GM12878 (cell line): ENCODE results near the gene TMEM255B. TPM values are rescaled to one million over a fixed set of nuclear protein-coding genes. Genes with fewer than 3 reads are reported as not detected.

Experiments
- ATAC-seq: fragments of 200-7000 bp; cut with Tn5 transposase; 3 replicates; pipeline ENCODE4 v1.9.1; 2020; ENCODE audit warnings: mild to moderate bottlenecking, moderate library complexity
- BruUV-seq: library from RNA; stranded (reverse); fragments of 400-500 nt; replicated peaks from 2 replicates; lab custom pipeline; 2021; lab: Mats Ljungman, UMichigan
- CTCF ChIA-PET: fragments of 300-600 bp; sonication (Branson Sonifier 250); formaldehyde crosslinking; extraction: SDS; loops from one replicate; lab custom pipeline; 2021; ENCODE audit warnings: inconsistent platforms; lab: Yijun Ruan, JAX
- POLR2A ChIA-PET: fragments of 350-600 bp; formaldehyde crosslinking; extraction: SDS; loops from one replicate; lab custom pipeline; 2021; ENCODE audit warnings: inconsistent platforms; lab: Charles Lee
- RAD21 ChIA-PET: fragments of 300-600 bp; sonication (Branson Sonifier 250); formaldehyde crosslinking; loops from one replicate; lab custom pipeline; 2023; ENCODE audit warnings: antibody characterized with exemption; ENCODE audit not compliant: unreplicated experiment; lab: Charles Lee
- SMC1A ChIA-PET: fragments of 300-600 bp; sonication (Branson Sonifier 250); formaldehyde crosslinking; loops from one replicate; lab custom pipeline; 2023; ENCODE audit not compliant: unreplicated experiment, uncharacterized antibody; lab: Charles Lee
- DNase-seq: peaks from one replicate; pipeline ENCODE4 v3.0.0-alpha.2; 2011; ENCODE audit warnings: low read depth, low spot score
- FAIRE-seq: peaks from 3 replicates; lab custom pipeline; 2011; peaks lifted over from hg19 to GRCh38; lab: Jason Lieb, UNC
- H2AFZ ChIP-seq: 2 replicates; pipeline ENCODE4 v1.6.0; 2011; ENCODE audit warnings: low read depth, low read length, control low read depth; ENCODE audit not compliant: control insufficient read depth
- H3K27ac ChIP-seq: 2 replicates; pipeline ENCODE4 v1.5.1; 2011; ENCODE audit warnings: control low read depth; ENCODE audit not compliant: control insufficient read depth, insufficient read depth
- H3K27me3 ChIP-seq, 2 experiments: replicated peaks in 1 of 2; 2 replicates each; pipeline versions ENCODE4 v1.6.0 to v1.6.1; 2011; ENCODE audit warnings: low read length in 1 of 2; ENCODE audit not compliant: control insufficient read depth in 2 of 2, insufficient read depth in 2 of 2
- H3K36me3 ChIP-seq, 2 experiments: 2 replicates each; pipeline ENCODE4 v1.5.1; 2011; ENCODE audit warnings: low read length in 1 of 2; ENCODE audit not compliant: control insufficient read depth in 2 of 2, insufficient read depth in 2 of 2
- H3K4me1 ChIP-seq: 2 replicates; pipeline ENCODE4 v1.6.1; 2011; ENCODE audit warnings: mild to moderate bottlenecking, low read length, moderate library complexity, mixed read lengths; ENCODE audit not compliant: control insufficient read depth, insufficient read depth
- H3K4me2 ChIP-seq: 2 replicates; pipeline ENCODE4 v1.6.0; 2011; ENCODE audit warnings: control low read depth; ENCODE audit not compliant: control insufficient read depth, insufficient read depth
- H3K4me3 ChIP-seq: fragments of 200-600 bp; sonication (generic); 2 replicates; pipeline ENCODE4 v1.5.1; 2016
- H3K79me2 ChIP-seq: 2 replicates; pipeline ENCODE4 v1.6.0; 2011; ENCODE audit warnings: low read length; ENCODE audit not compliant: control insufficient read depth, insufficient read depth
- H3K9ac ChIP-seq: 2 replicates; pipeline ENCODE4 v1.8.0; 2011; ENCODE audit warnings: low read length, control low read depth, mixed read lengths; ENCODE audit not compliant: control insufficient read depth, insufficient read depth
- H3K9me3 ChIP-seq: replicated peaks from 3 replicates; pipeline ENCODE4 v1.5.1; 2011; ENCODE audit warnings: mild to moderate bottlenecking, low read length; ENCODE audit not compliant: control insufficient read depth, insufficient read depth
- H4K20me1 ChIP-seq: 2 replicates; pipeline ENCODE4 v1.6.0; 2011; ENCODE audit not compliant: control insufficient read depth, insufficient read depth
- ATF7 ChIP-seq: fragments of 450-650 bp; IDR thresholded peaks from 2 replicates; pipeline ENCODE4 v1.6.1; 2016; ENCODE audit warnings: low read depth, mild to moderate bottlenecking
- BCL11A ChIP-seq: IDR thresholded peaks from 2 replicates; pipeline ENCODE4 v1.6.1; 2011; ENCODE audit warnings: low read depth, low read length
- BRCA1 ChIP-seq: IDR thresholded peaks from 2 replicates; pipeline ENCODE4 v1.6.1; 2011; ENCODE audit warnings: low read depth, low read length, improper control_type of control experiment
- CBFB ChIP-seq: IDR thresholded peaks from 2 replicates; pipeline ENCODE4 v1.6.1; 2016; ENCODE audit warnings: antibody characterized with exemption, low read depth
- CBX3 ChIP-seq: fragments of 200-600 bp; sonication (generic); IDR thresholded peaks from 2 replicates; pipeline ENCODE4 v1.6.1; 2016; ENCODE audit warnings: low read depth, borderline replicate concordance
- EP300 ChIP-seq, 2 experiments: fragments of 150-350 bp in 1 of 2; IDR thresholded peaks; 2 replicates each; pipeline ENCODE4 v1.6.1; 2011 to 2012; ENCODE audit warnings: low read depth in 2 of 2, low read length in 2 of 2, borderline replicate concordance in 1 of 2, improper control_type of control experiment in 1 of 2, inconsistent platforms in 1 of 2; ENCODE audit not compliant: control insufficient read depth in 1 of 2
- KLF5 ChIP-seq: fragments of 450-650 bp; IDR thresholded peaks from 2 replicates; pipeline ENCODE4 v1.6.1; 2014; ENCODE audit warnings: mild to moderate bottlenecking; ENCODE audit not compliant: partially characterized antibody
- NR2C2 ChIP-seq: IDR thresholded peaks from 2 replicates; pipeline ENCODE4 v1.6.1; 2011; ENCODE audit warnings: borderline replicate concordance, low read depth; ENCODE audit not compliant: control insufficient read depth, insufficient read length
- NR2F1 ChIP-seq: fragments of 450-650 bp; conservative IDR thresholded peaks from 2 replicates; pipeline ENCODE4 v1.6.1; 2017; ENCODE audit warnings: mild to moderate bottlenecking
- RB1 ChIP-seq: fragments of 450-650 bp; formaldehyde crosslinking; IDR thresholded peaks from 2 replicates; pipeline ENCODE4 v1.6.1; 2017; ENCODE audit warnings: mild to moderate bottlenecking, borderline replicate concordance
- SMAD1 ChIP-seq: fragments of 450-650 bp; IDR thresholded peaks from 2 replicates; pipeline ENCODE4 v1.6.1; 2018; ENCODE audit warnings: mild to moderate bottlenecking, low read depth; ENCODE audit not compliant: partially characterized antibody
- SMC3 ChIP-seq: IDR thresholded peaks from 2 replicates; pipeline ENCODE4 v1.6.1; 2011; ENCODE audit warnings: low read length, improper control_type of control experiment, borderline replicate concordance
- SP1 ChIP-seq: IDR thresholded peaks from one replicate; pipeline ENCODE4 v1.6.1; 2011; ENCODE audit warnings: low read depth, low read length
- YBX1 ChIP-seq: fragments of 450-650 bp; IDR thresholded peaks from 2 replicates; pipeline ENCODE4 v1.6.1; 2016; ENCODE audit warnings: antibody characterized with exemption
- ZNF207 ChIP-seq: fragments of 450-650 bp; IDR thresholded peaks from 2 replicates; pipeline ENCODE4 v1.6.1; 2014; ENCODE audit warnings: antibody characterized with exemption, mild to moderate bottlenecking, borderline replicate concordance
- WGBS: methylation state at CpG from one replicate; pipeline ENCODE4 v1.1.6; 2016; ENCODE audit warnings: low lambda C conversion rate; ENCODE audit not compliant: insufficient replicate concordance, insufficient coverage; ENCODE audit errors: missing lambda C conversion rate; 5-methylcytosine and 5-hydroxymethylcytosine counted together
- in situ Hi-C: fragments of 300-500 bp; cut with MboI; formaldehyde crosslinking; loops from 9 replicates; pipeline ENCODE4 v1.14.3; 2018; ENCODE audit warnings: mixed read lengths
- intact Hi-C: fragments of 100-400 bp; cut with micrococcal nuclease; formaldehyde crosslinking; loops from one replicate; pipeline ENCODE4 v1.14.2; 2022; ENCODE audit not compliant: unreplicated experiment
- polyA plus RNA-seq, 11 experiments: library from polyadenylated mRNA; depleted of rRNA in 4 of 11; unstranded in 6 of 11; stranded (reverse) in 5 of 11; fragments of >200 nt; fragmentation: Nextera tagmentation in 4 of 11; fragmentation: Illumina TruSeq in 1 of 11; extraction: Ambion mirVana in 4 of 11; extraction: Trizol in 1 of 11; gene quantifications; 1 replicate in 1 of 11; 2 replicates in 10 of 11; pipeline versions ENCODE4 v1.2.1 to v1.2.3, GENCODE V29; 2011 to 2016; ENCODE audit warnings: inconsistent platforms in 2 of 11, missing spikeins in 2 of 11, low read depth in 1 of 11
- total RNA-seq, 4 experiments: library from RNA; depleted of rRNA in 3 of 4; stranded (reverse); fragments of >200 nt in 3 of 4; fragmentation: Illumina TruSeq in 1 of 4; extraction: Trizol in 1 of 4; gene quantifications; 2 replicates each; pipeline versions ENCODE4 v1.2.1 to v1.2.3, GENCODE V29; 2013 to 2021
- TF ChIP-seq, protein P1 (sequence below): fragments of 450-650 bp; IDR thresholded peaks from 2 replicates; pipeline ENCODE4 v1.6.1; 2016; ENCODE audit warnings: mild to moderate bottlenecking
- TF ChIP-seq, protein P2 (sequence below): IDR thresholded peaks from 2 replicates; pipeline ENCODE4 v1.6.1; 2012; ENCODE audit warnings: mild to moderate bottlenecking, low read depth, low read length

Gene TMEM255B
- total and polyA plus RNA-seq, 10 of the 15 experiments (the other 5 are each of a cell fraction or from before 2014, with no cell fraction given): 0.04 to 0.62 (median 0.13) TPM; not detected in 3

DNA sequence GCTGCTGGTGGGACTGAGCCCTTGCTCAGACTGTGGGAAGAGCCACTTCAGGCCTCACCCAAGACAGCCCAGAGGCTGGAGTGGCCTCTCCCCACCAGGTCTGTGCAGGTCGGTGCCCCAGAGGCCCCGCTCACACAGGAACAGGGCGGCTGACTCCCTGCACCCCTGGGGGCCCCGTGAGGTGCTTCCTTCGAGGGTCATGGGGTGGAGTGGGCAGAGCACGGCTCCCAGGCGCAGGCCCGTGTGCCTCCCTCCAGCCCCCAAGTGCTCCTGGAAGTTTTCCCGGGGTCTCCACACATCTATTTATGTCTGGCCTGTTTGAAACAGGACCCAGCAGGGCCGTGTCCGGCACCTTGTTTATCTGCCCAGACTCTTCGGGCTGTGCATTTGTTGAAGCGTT, 9.5 kb upstream of the TMEM255B start:
- TF ChIP-seq, protein P1, sequence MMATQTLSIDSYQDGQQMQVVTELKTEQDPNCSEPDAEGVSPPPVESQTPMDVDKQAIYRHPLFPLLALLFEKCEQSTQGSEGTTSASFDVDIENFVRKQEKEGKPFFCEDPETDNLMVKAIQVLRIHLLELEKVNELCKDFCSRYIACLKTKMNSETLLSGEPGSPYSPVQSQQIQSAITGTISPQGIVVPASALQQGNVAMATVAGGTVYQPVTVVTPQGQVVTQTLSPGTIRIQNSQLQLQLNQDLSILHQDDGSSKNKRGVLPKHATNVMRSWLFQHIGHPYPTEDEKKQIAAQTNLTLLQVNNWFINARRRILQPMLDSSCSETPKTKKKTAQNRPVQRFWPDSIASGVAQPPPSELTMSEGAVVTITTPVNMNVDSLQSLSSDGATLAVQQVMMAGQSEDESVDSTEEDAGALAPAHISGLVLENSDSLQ: no peak
- TF ChIP-seq RB1 (no peak), ATF7 (no peak), CBX3 (no peak), NR2C2 (no peak), YBX1 (no peak), BCL11A (no peak), SP1 (no peak), SMC3 (no peak), CBFB (no peak), KLF5 (no peak), NR2F1 (no peak), ZNF207 (no peak), BRCA1 (no peak), EP300 (IDR thresholded peaks at IDR 0.05; ENCODE audit: borderline replicate concordance in 1 of 2, control insufficient read depth in 1 of 2, low read depth in 2 of 2, low read length in 2 of 2) (no peak), SMAD1 (no peak)
- TF ChIP-seq, protein P2, sequence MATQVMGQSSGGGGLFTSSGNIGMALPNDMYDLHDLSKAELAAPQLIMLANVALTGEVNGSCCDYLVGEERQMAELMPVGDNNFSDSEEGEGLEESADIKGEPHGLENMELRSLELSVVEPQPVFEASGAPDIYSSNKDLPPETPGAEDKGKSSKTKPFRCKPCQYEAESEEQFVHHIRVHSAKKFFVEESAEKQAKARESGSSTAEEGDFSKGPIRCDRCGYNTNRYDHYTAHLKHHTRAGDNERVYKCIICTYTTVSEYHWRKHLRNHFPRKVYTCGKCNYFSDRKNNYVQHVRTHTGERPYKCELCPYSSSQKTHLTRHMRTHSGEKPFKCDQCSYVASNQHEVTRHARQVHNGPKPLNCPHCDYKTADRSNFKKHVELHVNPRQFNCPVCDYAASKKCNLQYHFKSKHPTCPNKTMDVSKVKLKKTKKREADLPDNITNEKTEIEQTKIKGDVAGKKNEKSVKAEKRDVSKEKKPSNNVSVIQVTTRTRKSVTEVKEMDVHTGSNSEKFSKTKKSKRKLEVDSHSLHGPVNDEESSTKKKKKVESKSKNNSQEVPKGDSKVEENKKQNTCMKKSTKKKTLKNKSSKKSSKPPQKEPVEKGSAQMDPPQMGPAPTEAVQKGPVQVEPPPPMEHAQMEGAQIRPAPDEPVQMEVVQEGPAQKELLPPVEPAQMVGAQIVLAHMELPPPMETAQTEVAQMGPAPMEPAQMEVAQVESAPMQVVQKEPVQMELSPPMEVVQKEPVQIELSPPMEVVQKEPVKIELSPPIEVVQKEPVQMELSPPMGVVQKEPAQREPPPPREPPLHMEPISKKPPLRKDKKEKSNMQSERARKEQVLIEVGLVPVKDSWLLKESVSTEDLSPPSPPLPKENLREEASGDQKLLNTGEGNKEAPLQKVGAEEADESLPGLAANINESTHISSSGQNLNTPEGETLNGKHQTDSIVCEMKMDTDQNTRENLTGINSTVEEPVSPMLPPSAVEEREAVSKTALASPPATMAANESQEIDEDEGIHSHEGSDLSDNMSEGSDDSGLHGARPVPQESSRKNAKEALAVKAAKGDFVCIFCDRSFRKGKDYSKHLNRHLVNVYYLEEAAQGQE: no peak
- ATAC-seq (no peak), FAIRE-seq (no peak), DNase-seq (no peak)
- Histone ChIP-seq H4K20me1 (no peaks in the 10 kb centered on the region), H3K9ac (no peak overlapping the region), H3K79me2 (no peaks in the 10 kb centered on the region), H2AFZ (no peak overlapping the region), H3K4me3 (no peak overlapping the region), H3K36me3 (no peaks in the 10 kb centered on the region), H3K27ac (no peak overlapping the region), H3K4me1 (no peaks in the 10 kb centered on the region), H3K27me3 (no peaks in the 10 kb centered on the region), H3K4me2 (no peak overlapping the region), H3K9me3 (no peaks in the 10 kb centered on the region; the same call in 2 of the 3 replicates)
- ChIA-PET SMC1A (no interaction called here), RAD21 (no interaction called here), CTCF (no interaction called here), POLR2A (no interaction called here)
- WGBS: 48% methylated on average over 13 of the region's 13 CpGs
- in situ Hi-C loops (no loop called here), intact Hi-C loops (no loop called here)
- BruUV-seq: no TSS peak
